ENCODE measurements around the gene MED15. TPM values are rescaled to one million over a fixed set of nuclear protein-coding genes. Genes with fewer than 3 reads are reported as not detected.
"Not testable (repeated sequence)": the region's sequence is repeated elsewhere in the genome, so short reads cannot be mapped to it uniquely, and the experiment has no call there.

MED15 gene
- total RNA-seq, 1 donor from 2014 or later, result 16.7 TPM

DNA sequence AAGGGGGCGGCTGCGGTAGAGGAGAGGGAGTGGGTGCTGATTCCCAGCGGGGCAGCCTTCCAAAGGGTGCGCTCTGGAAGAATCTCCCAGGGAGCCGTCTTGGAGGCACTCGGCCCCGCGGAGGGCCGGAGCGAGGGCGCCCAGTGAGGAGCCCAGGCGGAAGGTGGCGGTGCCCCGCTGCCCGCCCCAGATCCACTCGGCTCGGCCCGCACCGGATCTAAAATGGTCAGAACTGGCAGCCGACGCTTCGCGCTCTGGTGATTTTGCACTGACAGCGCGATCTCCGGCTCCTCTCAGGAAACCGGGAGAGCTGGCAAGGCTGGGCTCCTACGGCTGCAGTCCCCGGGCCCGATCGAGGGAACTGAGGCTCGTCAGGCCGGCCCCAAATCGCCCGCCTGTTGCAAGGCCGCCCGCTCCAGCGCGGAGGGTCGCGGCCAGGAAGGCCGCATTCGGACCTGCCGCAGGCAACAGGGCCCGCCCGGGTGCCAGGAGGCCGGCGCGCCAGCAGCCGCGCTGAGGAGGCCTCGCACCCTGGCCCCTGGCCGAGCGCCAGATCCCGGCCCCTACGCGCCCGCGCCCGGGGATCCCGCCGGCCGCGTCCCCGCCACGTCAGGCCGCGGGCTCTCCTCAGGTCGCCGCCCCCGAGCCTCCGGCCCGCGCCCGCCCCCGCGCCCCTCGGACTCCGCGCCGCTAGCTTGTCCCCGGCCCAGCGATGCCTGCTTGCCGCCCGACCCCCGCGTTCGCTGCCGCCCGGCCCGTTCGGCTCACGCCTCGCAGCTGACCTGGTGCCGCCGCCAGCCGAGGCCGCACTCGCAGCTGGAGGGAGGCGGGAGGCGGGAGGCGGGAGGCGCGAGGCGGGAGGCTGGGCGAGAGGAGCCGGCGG is 12.2 kb upstream of the MED15 start, which contains the start of gene KLHL22:
TSS of gene KLHL22 (minus strand) at position 818 of the 883 bp plus-strand sequence. CDS start 6,584 bp downstream, outside the sequence.
- peaks cover under 1 to 5% (median 2%) of the 10 kb centered on the region in 3 donors for H3K36me3 ChIP-seq (ENCODE audit: control insufficient read depth in 3 of 3, insufficient read depth in 3 of 3, low read length in 3 of 3)
- no peaks in the 10 kb centered on the region for H3K9me3 ChIP-seq (ENCODE audit: control insufficient read depth in 3 of 3, low read length in 3 of 3)
- peak within 1 kb of the TSS; percentile 89 to 97 (median 93) for H3K4me3 ChIP-seq (ENCODE audit: low read length in 3 of 3)

GRCh38 chr22:20495861-20496681 is 11.3 kb upstream of the MED15 start:
- Histone ChIP-seq H3K9me3 (ENCODE audit: control insufficient read depth in 3 of 3, low read length in 3 of 3) (no peaks in the 10 kb centered on the region), H3K4me3 (ENCODE audit: low read length in 3 of 3) (peak overlapping the region; percentile 89 to 97 (median 93)), H3K9ac (ENCODE audit: low read depth in 1 of 3, low read length in 3 of 3) (peak overlapping the region; percentile 88 to 92 (median 90)), H3K36me3 (ENCODE audit: control insufficient read depth in 3 of 3, insufficient read depth in 3 of 3, low read length in 3 of 3) (peaks cover 2 to 6% (median 4%) of the 10 kb centered on the region in 3 donors), H3K4me1 (ENCODE audit: control insufficient read depth in 3 of 3, insufficient read depth in 3 of 3, low read length in 3 of 3) (peaks cover 13 to 27% (median 19%) of the 10 kb centered on the region in 3 donors), H3K27me3 (ENCODE audit: control insufficient read depth in 3 of 3, insufficient read depth in 3 of 3, low read length in 3 of 3) (no peaks in the 10 kb centered on the region), H3K27ac (ENCODE audit: low read depth, low read length) (peak overlapping the region; percentile 99)

More for the DNA sequence above, 12.2 kb upstream of the MED15 start, which contains the start of gene KLHL22:
- H3K4me1 ChIP-seq (ENCODE audit: control insufficient read depth in 3 of 3, insufficient read depth in 3 of 3, low read length in 3 of 3), result peaks cover 13 to 27% (median 19%) of the 10 kb centered on the region in 3 donors
- H3K27me3 ChIP-seq (ENCODE audit: control insufficient read depth in 3 of 3, insufficient read depth in 3 of 3, low read length in 3 of 3), result no peaks in the 10 kb centered on the region
- H3K9ac ChIP-seq (ENCODE audit: low read depth in 1 of 3, low read length in 3 of 3), result peak within 1 kb of the TSS; percentile 88 to 92 (median 90)
- peak within 1 kb of the TSS; percentile 99 for H3K27ac ChIP-seq (ENCODE audit: low read depth, low read length)

DNA sequence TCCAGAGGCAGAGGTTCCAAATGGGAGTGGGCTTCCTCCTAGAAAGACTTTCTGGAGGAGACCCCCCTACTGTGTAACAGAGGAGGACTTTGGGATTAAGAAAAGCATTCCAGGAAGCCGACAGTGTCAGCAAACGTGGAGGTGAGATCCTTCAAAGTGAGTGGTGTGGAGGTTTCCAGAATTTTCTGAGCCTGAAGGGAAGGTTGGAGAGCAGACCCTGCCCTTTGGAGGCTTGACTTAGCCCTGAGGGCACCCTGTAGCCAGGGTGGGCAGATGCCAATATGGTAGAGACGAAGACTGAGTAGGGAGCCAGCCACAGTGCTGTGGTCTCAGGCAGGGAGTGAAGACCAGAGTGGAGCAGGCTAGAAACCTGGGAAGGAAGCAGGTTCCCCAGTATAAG is 10.0 kb upstream of the MED15 start:
- peaks cover 13 to 27% (median 19%) of the 10 kb centered on the region in 3 donors for H3K4me1 ChIP-seq (ENCODE audit: control insufficient read depth in 3 of 3, insufficient read depth in 3 of 3, low read length in 3 of 3)
- peak overlapping the region in 2 of 3 donors; percentile 12 to 40 for H3K9ac ChIP-seq (ENCODE audit: low read depth in 1 of 3, low read length in 3 of 3)
- H3K4me3 ChIP-seq (ENCODE audit: low read length in 3 of 3), result no peak overlapping the region
- H3K27me3 ChIP-seq (ENCODE audit: control insufficient read depth in 3 of 3, insufficient read depth in 3 of 3, low read length in 3 of 3), result no peaks in the 10 kb centered on the region
- peaks cover 3 to 10% (median 4%) of the 10 kb centered on the region in 3 donors for H3K36me3 ChIP-seq (ENCODE audit: control insufficient read depth in 3 of 3, insufficient read depth in 3 of 3, low read length in 3 of 3)
- H3K27ac ChIP-seq (ENCODE audit: low read depth, low read length), result no peak overlapping the region
- no peaks in the 10 kb centered on the region for H3K9me3 ChIP-seq (ENCODE audit: control insufficient read depth in 3 of 3, low read length in 3 of 3)

DNA sequence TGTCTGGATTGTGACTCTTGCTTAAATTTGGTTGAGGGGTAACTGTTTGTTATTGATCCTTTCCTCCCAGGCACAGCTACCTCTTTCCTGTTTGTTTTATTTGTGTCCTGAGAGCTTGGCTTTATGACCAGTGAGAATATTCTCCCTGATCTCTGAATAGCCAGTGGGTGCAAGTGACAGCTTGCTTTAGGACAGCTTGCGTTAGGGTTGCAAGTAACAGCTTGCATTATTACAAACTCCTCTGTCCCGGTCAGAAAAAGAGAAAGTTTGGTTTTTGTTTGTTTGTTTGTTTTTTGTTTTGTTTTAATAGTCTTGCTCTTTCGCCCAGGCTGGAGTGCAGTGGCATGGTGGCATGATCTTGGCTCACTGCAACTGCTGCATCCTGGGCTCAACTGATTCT is 8.5 kb upstream of the MED15 start:
- no peaks in the 10 kb centered on the region for H3K9me3 ChIP-seq (ENCODE audit: control insufficient read depth in 3 of 3, low read length in 3 of 3)
- no peak overlapping the region for H3K27ac ChIP-seq (ENCODE audit: low read depth, low read length)
- peaks cover 3 to 10% (median 4%) of the 10 kb centered on the region in 3 donors for H3K36me3 ChIP-seq (ENCODE audit: control insufficient read depth in 3 of 3, insufficient read depth in 3 of 3, low read length in 3 of 3)
- H3K4me3 ChIP-seq (ENCODE audit: low read length in 3 of 3), result no peak overlapping the region
- no peak overlapping the region for H3K9ac ChIP-seq (ENCODE audit: low read depth in 1 of 3, low read length in 3 of 3)
- peaks cover 12 to 27% (median 19%) of the 10 kb centered on the region in 3 donors for H3K4me1 ChIP-seq (ENCODE audit: control insufficient read depth in 3 of 3, insufficient read depth in 3 of 3, low read length in 3 of 3)
- no peaks in the 10 kb centered on the region for H3K27me3 ChIP-seq (ENCODE audit: control insufficient read depth in 3 of 3, insufficient read depth in 3 of 3, low read length in 3 of 3)

DNA sequence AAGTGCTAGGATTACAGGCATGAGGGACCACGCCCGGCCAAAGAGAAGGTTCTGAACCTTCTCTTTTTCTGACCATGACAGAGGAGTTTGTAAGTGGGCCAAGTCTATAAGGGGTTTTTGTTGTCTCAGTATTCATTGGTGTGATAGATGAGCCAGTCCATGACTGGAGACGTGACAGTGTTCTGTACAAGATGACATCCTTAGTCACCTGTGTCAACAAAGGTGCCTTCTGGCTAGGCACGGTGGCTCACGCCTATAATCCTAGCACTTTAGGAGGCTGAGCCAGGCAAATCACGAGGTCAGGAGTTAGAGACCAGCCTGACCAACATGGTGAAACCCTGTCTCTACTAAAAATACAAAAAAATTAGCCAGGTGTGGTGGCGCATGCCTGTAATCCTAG is 7.6 kb upstream of the MED15 start:
- peaks cover 4 to 19% (median 11%) of the 10 kb centered on the region in 3 donors for H3K4me1 ChIP-seq (ENCODE audit: control insufficient read depth in 3 of 3, insufficient read depth in 3 of 3, low read length in 3 of 3)
- H3K4me3 ChIP-seq (ENCODE audit: low read length in 3 of 3), result no peak overlapping the region
- H3K9me3 ChIP-seq (ENCODE audit: control insufficient read depth in 3 of 3, low read length in 3 of 3), result no peaks in the 10 kb centered on the region
- H3K9ac ChIP-seq (ENCODE audit: low read depth in 1 of 3, low read length in 3 of 3), result no peak overlapping the region
- no peak overlapping the region for H3K27ac ChIP-seq (ENCODE audit: low read depth, low read length)
- H3K36me3 ChIP-seq (ENCODE audit: control insufficient read depth in 3 of 3, insufficient read depth in 3 of 3, low read length in 3 of 3), result peaks cover 3 to 10% (median 4%) of the 10 kb centered on the region in 3 donors
- H3K27me3 ChIP-seq (ENCODE audit: control insufficient read depth in 3 of 3, insufficient read depth in 3 of 3, low read length in 3 of 3), result no peaks in the 10 kb centered on the region

DNA sequence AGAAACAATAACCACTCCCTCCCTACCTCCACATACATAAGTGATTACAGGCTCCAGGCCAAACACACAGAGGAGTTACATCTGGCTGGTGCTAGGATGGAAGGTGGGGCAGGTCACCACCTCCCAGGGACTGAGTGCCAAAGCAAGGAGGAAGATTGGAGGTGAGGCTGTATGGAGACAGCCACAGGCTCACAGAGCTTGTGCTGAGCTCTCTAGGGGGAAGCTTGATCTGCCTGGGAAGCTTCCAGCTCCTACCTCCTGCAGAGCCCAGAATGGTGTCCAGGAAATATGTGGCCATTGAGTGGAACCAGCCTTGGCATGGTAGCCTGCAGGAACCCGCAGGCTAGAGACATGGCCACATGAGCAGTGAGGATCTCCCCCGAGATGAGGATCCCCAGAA is 3.6 kb upstream of the MED15 start:
- Histone ChIP-seq H3K4me1 (ENCODE audit: control insufficient read depth in 3 of 3, insufficient read depth in 3 of 3, low read length in 3 of 3) (peaks cover 11 to 16% (median 16%) of the 10 kb centered on the region in 3 donors), H3K27me3 (ENCODE audit: control insufficient read depth in 3 of 3, insufficient read depth in 3 of 3, low read length in 3 of 3) (no peaks in the 10 kb centered on the region), H3K9ac (ENCODE audit: low read depth in 1 of 3, low read length in 3 of 3) (no peak overlapping the region), H3K36me3 (ENCODE audit: control insufficient read depth in 3 of 3, insufficient read depth in 3 of 3, low read length in 3 of 3) (peaks cover 3 to 8% (median 4%) of the 10 kb centered on the region in 3 donors), H3K27ac (ENCODE audit: low read depth, low read length) (no peak overlapping the region), H3K9me3 (ENCODE audit: control insufficient read depth in 3 of 3, low read length in 3 of 3) (no peaks in the 10 kb centered on the region), H3K4me3 (ENCODE audit: low read length in 3 of 3) (no peak overlapping the region)

DNA sequence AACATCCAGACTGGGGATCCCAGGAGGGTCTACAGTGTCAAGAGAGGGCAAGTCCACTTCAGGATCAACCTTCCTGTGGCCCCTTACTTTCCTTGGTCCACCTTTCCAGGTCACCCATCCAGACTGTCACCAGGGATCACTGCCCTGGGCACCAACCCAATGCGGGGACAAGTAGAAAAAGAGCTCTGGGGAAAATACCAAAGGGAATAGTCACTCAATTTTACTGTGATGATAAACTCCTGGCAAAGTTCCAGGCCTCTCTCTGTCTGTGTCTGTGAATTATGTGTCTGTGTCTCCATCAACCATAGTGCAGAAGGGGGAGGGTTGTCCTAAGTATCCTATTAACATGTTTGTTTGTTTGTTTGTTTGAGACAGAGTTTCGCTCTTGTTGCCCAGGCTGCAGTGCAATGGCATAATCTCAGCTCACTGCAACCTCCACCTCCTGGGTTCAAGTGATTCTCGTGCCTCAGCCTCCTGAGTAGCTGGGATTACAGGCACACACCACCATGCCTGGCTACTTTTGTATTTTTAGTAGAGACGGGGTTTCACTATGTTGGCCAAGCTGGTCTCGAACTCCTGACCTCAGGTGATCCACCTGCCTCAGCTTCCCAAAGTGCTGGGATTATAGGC is 3.0 kb upstream of the MED15 start:
- not testable (repeated sequence) for H3K4me3 ChIP-seq (ENCODE audit: low read length in 3 of 3); H3K27ac ChIP-seq (ENCODE audit: low read depth, low read length); H3K36me3 ChIP-seq (ENCODE audit: control insufficient read depth in 3 of 3, insufficient read depth in 3 of 3, low read length in 3 of 3); H3K9ac ChIP-seq (ENCODE audit: low read depth in 1 of 3, low read length in 3 of 3); H3K9me3 ChIP-seq (ENCODE audit: control insufficient read depth in 3 of 3, low read length in 3 of 3); H3K27me3 ChIP-seq (ENCODE audit: control insufficient read depth in 3 of 3, insufficient read depth in 3 of 3, low read length in 3 of 3)
- H3K4me1 ChIP-seq (ENCODE audit: control insufficient read depth in 3 of 3, insufficient read depth in 3 of 3, low read length in 3 of 3), result peaks cover 17 to 22% (median 22%) of the 10 kb centered on the region in 3 donors

DNA sequence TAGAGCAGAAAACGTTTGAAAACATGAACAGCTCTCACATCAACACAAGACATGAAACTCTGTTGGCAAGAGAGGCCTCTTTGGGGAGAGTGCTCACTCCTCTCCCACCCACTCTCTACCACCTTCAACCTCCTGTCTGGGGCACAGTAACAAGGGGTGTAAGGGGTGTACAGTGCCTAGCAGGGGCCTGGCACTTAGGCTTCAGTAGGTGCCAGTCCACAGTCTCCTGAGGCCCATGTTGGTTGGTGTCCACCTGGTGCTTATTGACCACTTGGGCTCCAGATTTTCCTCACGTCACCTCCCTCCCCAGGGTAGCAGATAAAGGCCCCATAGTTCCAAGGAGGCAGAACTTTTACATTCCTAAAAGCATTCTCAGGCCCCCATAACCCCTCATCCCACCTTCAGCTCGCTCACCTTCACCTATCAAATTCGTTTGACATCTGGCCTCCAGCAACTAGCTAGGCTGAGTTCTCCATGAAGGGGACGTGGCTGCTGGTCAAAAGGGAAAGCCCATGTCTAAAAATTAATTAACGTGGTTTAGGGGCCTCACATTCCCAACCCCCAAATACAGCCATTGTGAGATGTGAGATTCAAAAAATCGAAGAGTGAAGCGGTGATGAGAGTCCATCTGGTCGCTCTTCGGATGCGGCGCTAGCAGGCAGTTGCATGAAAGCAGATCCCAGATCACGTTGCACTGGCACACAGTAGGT is 712 bp upstream of the MED15 start:
- Histone ChIP-seq H3K27ac (ENCODE audit: low read depth, low read length) (peak overlapping the region; percentile 96), H3K4me3 (ENCODE audit: low read length in 3 of 3) (peak overlapping the region; percentile 75 to 91 (median 88)), H3K27me3 (ENCODE audit: control insufficient read depth in 3 of 3, insufficient read depth in 3 of 3, low read length in 3 of 3) (no peaks in the 10 kb centered on the region), H3K9me3 (ENCODE audit: control insufficient read depth in 3 of 3, low read length in 3 of 3) (no peaks in the 10 kb centered on the region), H3K9ac (ENCODE audit: low read depth in 1 of 3, low read length in 3 of 3) (peak overlapping the region; percentile 93 to 98 (median 98)), H3K36me3 (ENCODE audit: control insufficient read depth in 3 of 3, insufficient read depth in 3 of 3, low read length in 3 of 3) (peaks cover 0 to 3% (median 0%) of the 10 kb centered on the region in 3 donors), H3K4me1 (ENCODE audit: control insufficient read depth in 3 of 3, insufficient read depth in 3 of 3, low read length in 3 of 3) (peaks cover 32 to 45% (median 42%) of the 10 kb centered on the region in 3 donors)

All from skeletal muscle tissue (tissue), 4 donors.